Neural cell (in vitro differentiated cells): ENCODE results near the gene COPS7A.

Source experiments
- CTCF ChIP-seq: fragments of 450-650 bp; IDR thresholded peaks from 2 replicates; pipeline ENCODE4 v1.5.1; 2014; ENCODE audit warnings: antibody characterized with exemption, mild to moderate bottlenecking, moderate library complexity; ENCODE audit not compliant: poor library complexity, severe bottlenecking
- EZH2 ChIP-seq: fragments of 200-600, 300-800 bp; shearing (Covaris generic), sonication (generic); IDR thresholded peaks from 2 replicates; pipeline ENCODE4 v1.6.1; 2014; ENCODE audit warnings: antibody characterized with exemption, low read length, borderline replicate concordance, mild to moderate bottlenecking; ENCODE audit not compliant: insufficient read depth, poor library complexity, severe bottlenecking
- RAD21 ChIP-seq: fragments of 450-650 bp; conservative IDR thresholded peaks from 2 replicates; pipeline ENCODE4 v1.6.1; 2014; ENCODE audit warnings: antibody characterized with exemption, mild to moderate bottlenecking, moderate library complexity
- REST ChIP-seq: IDR thresholded peaks from 2 replicates; pipeline ENCODE4 v1.6.1; 2012; ENCODE audit warnings: borderline replicate concordance

- TF ChIP-seq CTCF = no peak
- no peak for TF ChIP-seq REST
- no peak for TF ChIP-seq RAD21
- no peak for TF ChIP-seq EZH2
Measured at GRCh38 chr12:6771091-6771495, 47.2 kb downstream of the COPS7A start.
